DND-41 (cell line): ENCODE measurements around the gene IFNL4.

Source experiments
- ATAC-seq: fragments of 200-7000 bp; cut with Tn5 transposase; 3 replicates; pipeline ENCODE4 v1.9.1; 2021; ENCODE audit warnings: low read depth; ENCODE audit not compliant: insufficient read depth
- DNase-seq: peaks from one replicate; pipeline ENCODE4 v3.0.0-alpha.2; 2020
- H2AFZ ChIP-seq: 2 replicates; pipeline ENCODE4 v1.6.0; 2012; ENCODE audit warnings: low read depth, low read length
- H3K27ac ChIP-seq: 2 replicates; pipeline ENCODE4 v1.5.1; 2012; ENCODE audit warnings: low read length, inconsistent platforms
- H3K27me3 ChIP-seq: fragments of 200-600 bp; sonication (generic); 2 replicates; pipeline ENCODE4 v1.6.0; 2012; ENCODE audit warnings: low read length, mild to moderate bottlenecking, inconsistent platforms; ENCODE audit not compliant: insufficient read depth, poor library complexity
- H3K36me3 ChIP-seq: 2 replicates; pipeline ENCODE4 v1.5.1; 2012; ENCODE audit warnings: low read length, inconsistent platforms; ENCODE audit not compliant: insufficient read depth
- H3K4me1 ChIP-seq: 2 replicates; pipeline ENCODE4 v1.5.1; 2012; ENCODE audit warnings: mild to moderate bottlenecking, low read length; ENCODE audit not compliant: insufficient read depth
- H3K4me2 ChIP-seq: 2 replicates; pipeline ENCODE4 v1.6.0; 2012; ENCODE audit warnings: mild to moderate bottlenecking, moderate library complexity, low read length, inconsistent platforms; ENCODE audit not compliant: insufficient read depth
- H3K4me3 ChIP-seq, 2 experiments: fragments of 200-600 bp in 1 of 2; shearing (Covaris generic) in 1 of 2; 2 replicates each; pipeline ENCODE4 v1.5.1; 2012 to 2016; ENCODE audit warnings: inconsistent platforms in 2 of 2, low read length in 2 of 2, mild to moderate bottlenecking in 2 of 2, low read depth in 1 of 2, moderate library complexity in 1 of 2
- H3K79me2 ChIP-seq: 2 replicates; pipeline ENCODE4 v1.6.0; 2012; ENCODE audit warnings: low read length, inconsistent platforms; ENCODE audit not compliant: insufficient read depth
- H3K9ac ChIP-seq: 2 replicates; pipeline ENCODE4 v1.6.0; 2012; ENCODE audit warnings: low read depth, mild to moderate bottlenecking, inconsistent platforms, low read length, moderate library complexity
- H3K9me3 ChIP-seq: 2 replicates; pipeline ENCODE4 v1.5.1; 2012; ENCODE audit warnings: low read length, moderate library complexity, mild to moderate bottlenecking, inconsistent platforms; ENCODE audit not compliant: insufficient read depth, severe bottlenecking
- H4K20me1 ChIP-seq: 2 replicates; pipeline ENCODE4 v1.6.0; 2012; ENCODE audit warnings: low read length; ENCODE audit not compliant: insufficient read depth
- EZH2 ChIP-seq: IDR thresholded peaks from 3 replicates; pipeline ENCODE4 v1.6.1; 2012; ENCODE audit warnings: borderline replicate concordance, low read depth, mild to moderate bottlenecking, moderate library complexity, low read length, inconsistent platforms; ENCODE audit not compliant: severe bottlenecking
- TF ChIP-seq, protein P1 (sequence below): IDR thresholded peaks from 2 replicates; pipeline ENCODE4 v1.5.1; 2012; ENCODE audit warnings: borderline replicate concordance, low read length, moderate library complexity, mild to moderate bottlenecking; ENCODE audit not compliant: poor library complexity, severe bottlenecking; ENCODE audit errors: extremely low read depth

The IFNL4 gene

DNA sequence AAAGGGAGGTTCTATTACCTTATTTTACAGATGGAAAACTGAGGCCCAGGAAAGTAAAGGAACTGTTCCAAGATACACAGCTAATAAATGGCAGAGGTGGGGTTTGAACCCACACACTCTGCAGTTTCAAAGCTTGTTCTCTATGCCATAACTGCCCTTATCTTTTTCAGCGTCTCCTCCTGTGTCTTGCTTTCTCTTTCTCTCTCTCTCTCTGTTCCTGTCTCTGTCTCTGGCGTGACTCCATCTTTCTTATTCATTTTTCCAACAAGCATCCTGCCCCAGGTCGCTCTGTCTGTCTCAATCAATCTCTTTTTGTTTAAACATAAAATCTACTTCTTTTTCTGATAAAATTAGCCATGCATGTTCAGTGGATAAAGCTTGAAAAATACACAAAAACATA, 3.2 kb upstream of the IFNL4 start:
- 0 out of 2 replicates have a peak, but pooled peaks cover 3% of the 10 kb centered on the region for H4K20me1 ChIP-seq
- no peaks in the 10 kb centered on the region for H3K9me3 ChIP-seq
- no peaks in the 10 kb centered on the region for H3K36me3 ChIP-seq
- H2AFZ ChIP-seq = no peak overlapping the region
- H3K27me3 ChIP-seq = peaks cover 18% of the 10 kb centered on the region
- H3K4me3 ChIP-seq = no peak overlapping the region
- H3K27ac ChIP-seq = no peak overlapping the region
- no peak overlapping the region for H3K4me2 ChIP-seq
- TF ChIP-seq, protein P1, sequence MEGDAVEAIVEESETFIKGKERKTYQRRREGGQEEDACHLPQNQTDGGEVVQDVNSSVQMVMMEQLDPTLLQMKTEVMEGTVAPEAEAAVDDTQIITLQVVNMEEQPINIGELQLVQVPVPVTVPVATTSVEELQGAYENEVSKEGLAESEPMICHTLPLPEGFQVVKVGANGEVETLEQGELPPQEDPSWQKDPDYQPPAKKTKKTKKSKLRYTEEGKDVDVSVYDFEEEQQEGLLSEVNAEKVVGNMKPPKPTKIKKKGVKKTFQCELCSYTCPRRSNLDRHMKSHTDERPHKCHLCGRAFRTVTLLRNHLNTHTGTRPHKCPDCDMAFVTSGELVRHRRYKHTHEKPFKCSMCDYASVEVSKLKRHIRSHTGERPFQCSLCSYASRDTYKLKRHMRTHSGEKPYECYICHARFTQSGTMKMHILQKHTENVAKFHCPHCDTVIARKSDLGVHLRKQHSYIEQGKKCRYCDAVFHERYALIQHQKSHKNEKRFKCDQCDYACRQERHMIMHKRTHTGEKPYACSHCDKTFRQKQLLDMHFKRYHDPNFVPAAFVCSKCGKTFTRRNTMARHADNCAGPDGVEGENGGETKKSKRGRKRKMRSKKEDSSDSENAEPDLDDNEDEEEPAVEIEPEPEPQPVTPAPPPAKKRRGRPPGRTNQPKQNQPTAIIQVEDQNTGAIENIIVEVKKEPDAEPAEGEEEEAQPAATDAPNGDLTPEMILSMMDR = no peak
- no peak for TF ChIP-seq EZH2
- H3K4me1 ChIP-seq = no peaks in the 10 kb centered on the region
- ATAC-seq = no peak
- H3K79me2 ChIP-seq = no peaks in the 10 kb centered on the region
- DNase-seq = no peak
- no peak overlapping the region for H3K9ac ChIP-seq

DNA sequence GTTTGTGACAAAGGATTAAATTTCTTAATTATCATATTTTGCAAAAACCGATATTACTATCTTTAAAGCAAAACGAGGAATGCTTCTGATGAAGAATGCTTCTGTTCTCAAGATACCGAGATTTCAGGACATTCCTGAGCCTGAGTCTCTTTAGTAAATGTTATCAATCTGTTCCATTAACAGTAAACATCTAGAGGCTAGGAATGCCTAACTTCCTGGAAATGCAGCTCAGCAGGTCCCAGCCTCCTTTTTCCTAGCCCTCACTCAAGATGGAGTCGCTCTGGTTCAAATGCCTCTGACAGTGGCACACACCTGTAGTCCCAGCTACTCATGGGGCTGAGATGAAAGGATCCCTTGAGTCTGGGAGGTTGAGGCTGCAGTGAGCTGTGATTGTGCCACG, 2.4 kb upstream of the IFNL4 start:
- H2AFZ ChIP-seq = no peak overlapping the region
- H3K79me2 ChIP-seq = no peaks in the 10 kb centered on the region
- H3K4me2 ChIP-seq = no peak overlapping the region
- 0 out of 2 replicates have a peak, but pooled peaks cover 3% of the 10 kb centered on the region for H4K20me1 ChIP-seq
- H3K36me3 ChIP-seq = no peaks in the 10 kb centered on the region
- H3K9me3 ChIP-seq = no peaks in the 10 kb centered on the region
- no peak overlapping the region for H3K4me3 ChIP-seq
- no peak overlapping the region for H3K9ac ChIP-seq
- peaks cover 18% of the 10 kb centered on the region for H3K27me3 ChIP-seq
- TF ChIP-seq, protein P1 = no peak
- TF ChIP-seq EZH2 = no peak
- H3K4me1 ChIP-seq = no peaks in the 10 kb centered on the region
- DNase-seq (no peak), ATAC-seq (no peak)
- H3K27ac ChIP-seq = no peak overlapping the region

DNA sequence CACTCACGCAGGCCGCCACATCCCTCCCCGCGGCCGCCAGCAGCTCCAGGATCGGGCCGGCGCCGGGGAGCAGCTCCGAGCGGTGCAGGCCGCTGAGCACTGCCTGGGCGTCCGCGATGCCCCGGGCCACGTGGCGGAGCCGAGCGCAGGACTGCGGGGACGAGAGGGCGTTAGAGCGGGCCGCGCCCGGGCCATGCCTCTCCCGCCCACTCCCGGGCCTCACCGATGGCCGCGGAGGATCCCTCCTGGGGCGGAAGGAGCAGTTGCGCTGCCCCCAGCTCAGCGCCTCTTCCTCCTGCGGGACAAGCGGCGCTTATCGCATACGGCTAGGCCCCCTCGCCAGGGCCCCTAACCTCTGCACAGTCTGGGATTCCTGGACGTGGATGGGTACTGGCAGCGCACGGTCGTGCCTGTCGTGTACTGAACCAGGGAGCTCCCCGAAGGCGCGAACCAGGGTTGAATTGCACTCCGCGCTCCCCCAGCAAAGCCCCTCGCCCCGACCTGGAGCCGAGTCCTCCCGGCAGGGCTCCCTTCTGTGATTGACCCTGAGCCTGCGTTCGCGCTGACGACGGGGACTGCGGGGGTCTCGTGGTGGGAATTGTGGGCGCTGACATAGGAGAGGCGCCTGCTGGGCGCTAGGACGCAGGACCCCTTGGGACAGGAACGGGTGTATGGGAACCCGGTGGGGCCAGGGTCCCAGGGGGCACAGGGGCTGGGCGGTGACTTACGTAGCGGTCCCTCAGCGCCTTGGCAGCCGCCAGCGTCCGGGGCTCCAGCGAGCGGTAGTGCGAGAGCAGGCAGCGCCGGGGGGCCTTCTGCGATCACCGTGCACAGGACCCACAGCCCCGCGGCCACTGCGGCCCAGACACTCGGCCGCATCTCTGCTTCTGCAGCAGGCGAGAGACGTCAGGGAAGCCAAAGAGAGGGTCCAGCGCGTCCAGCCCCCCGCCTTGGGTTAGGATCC, 673 bp downstream of the IFNL4 start:
- Histone ChIP-seq H2AFZ (no peak overlapping the region), H3K9me3 (no peaks in the 10 kb centered on the region), H3K4me2 (no peak overlapping the region), H3K4me3 (no peak overlapping the region), H3K9ac (no peak overlapping the region), H3K27ac (no peak overlapping the region), H3K4me1 (no peaks in the 10 kb centered on the region), H3K27me3 (peaks cover 12% of the 10 kb centered on the region), H3K79me2 (no peaks in the 10 kb centered on the region), H3K36me3 (no peaks in the 10 kb centered on the region), H4K20me1 (no peaks in the 10 kb centered on the region)
- TF ChIP-seq, protein P1 = no peak
- TF ChIP-seq EZH2 = no peak
- ATAC-seq (no peak), DNase-seq (no peak)
